Activated CD8-positive, alpha-beta T cell treated with anti-CD3 and anti-CD28 coated beads for 36 hours (primary cell): ENCODE data around the gene SYN1. TPM values are rescaled to one million over a fixed set of nuclear protein-coding genes. Genes with fewer than 3 reads are reported as not detected.

Source experiments
- ATAC-seq: fragments of 200-7000 bp; cut with Tn5 transposase; one replicate; pipeline ENCODE4 v1.10.0; 2021; ENCODE audit warnings: mild to moderate bottlenecking, moderate library complexity
- CTCF ChIA-PET: fragments of 350-600 bp; sonication (Branson Sonifier 250); formaldehyde crosslinking; loops from one replicate; lab custom pipeline; 2021; ENCODE audit warnings: antibody characterized with exemption; lab: Charles Lee
- POLR2A ChIA-PET: fragments of 350-600 bp; sonication (Branson Sonifier 250); formaldehyde crosslinking; loops from one replicate; lab custom pipeline; 2021; ENCODE audit warnings: antibody characterized with exemption; lab: Charles Lee
- DNase-seq: peaks from one replicate; pipeline ENCODE4 v3.0.0-alpha.2; 2020
- H3K27ac Mint-ChIP-seq: one replicate; pipeline ENCODE4 v1.8.0; 2021; ENCODE audit warnings: mild to moderate bottlenecking, mixed read lengths
- H3K27me3 Mint-ChIP-seq: one replicate; pipeline ENCODE4 v1.8.0; 2021; ENCODE audit warnings: mixed read lengths
- H3K36me3 Mint-ChIP-seq: one replicate; pipeline ENCODE4 v1.8.0; 2021; ENCODE audit warnings: low read depth, mixed read lengths
- H3K4me1 Mint-ChIP-seq: one replicate; pipeline ENCODE4 v1.8.0; 2021; ENCODE audit warnings: low read depth, mixed read lengths
- H3K4me3 Mint-ChIP-seq: one replicate; pipeline ENCODE4 v1.8.0; 2021; ENCODE audit warnings: mild to moderate bottlenecking, moderate library complexity, mixed read lengths
- H3K9me3 Mint-ChIP-seq: one replicate; pipeline ENCODE4 v1.8.0; 2021; ENCODE audit warnings: mixed read lengths
- intact Hi-C: fragments of 100-400 bp; cut with micrococcal nuclease; formaldehyde crosslinking; loops from one replicate; pipeline ENCODE4 v1.10.0; 2022
- total RNA-seq, 2 experiments: library from RNA; stranded (reverse); gene quantifications; one replicate each; pipeline ENCODE4 v1.2.3, GENCODE V29; 2021
- TF ChIP-seq, protein P1 (sequence below): fragments of 200-600 bp; IDR thresholded peaks from one replicate; pipeline ENCODE4 v1.8.0; 2022; ENCODE audit warnings: antibody characterized with exemption, mild to moderate bottlenecking

Gene SYN1
- total RNA-seq, 2 experiments from 2014 or later: 0.67 to 0.74 TPM

DNA sequence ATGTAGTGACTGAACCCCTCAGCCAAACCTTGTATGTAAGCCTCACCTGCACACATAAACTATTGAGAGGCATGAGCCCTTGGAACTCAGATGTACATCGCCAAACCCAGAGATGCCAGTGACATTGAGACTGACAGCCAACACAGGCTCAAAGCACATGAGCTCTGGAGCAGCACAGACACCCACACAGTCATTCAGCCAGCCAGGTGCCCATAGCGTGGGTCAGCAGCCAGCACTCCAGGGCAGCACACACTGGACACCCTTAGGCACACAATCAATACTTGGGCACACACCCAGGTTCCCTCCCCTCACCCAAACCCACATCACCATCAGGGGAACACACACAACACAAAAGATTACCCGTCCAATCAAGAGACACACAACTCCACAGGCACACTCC, 41.8 kb downstream of the SYN1 start:
- no peak for DNase-seq
- ChIA-PET CTCF (no interaction called here), POLR2A (no interaction called here)
- intact Hi-C loops: no loop called here
- Mint-ChIP-seq H3K9me3 (no peaks in the 10 kb centered on the region), H3K27ac (no peak overlapping the region), H3K4me3 (no peak overlapping the region), H3K4me1 (peaks cover 31% of the 10 kb centered on the region), H3K27me3 (peaks cover 2% of the 10 kb centered on the region), H3K36me3 (peaks cover 2% of the 10 kb centered on the region)
- TF ChIP-seq, protein P1, sequence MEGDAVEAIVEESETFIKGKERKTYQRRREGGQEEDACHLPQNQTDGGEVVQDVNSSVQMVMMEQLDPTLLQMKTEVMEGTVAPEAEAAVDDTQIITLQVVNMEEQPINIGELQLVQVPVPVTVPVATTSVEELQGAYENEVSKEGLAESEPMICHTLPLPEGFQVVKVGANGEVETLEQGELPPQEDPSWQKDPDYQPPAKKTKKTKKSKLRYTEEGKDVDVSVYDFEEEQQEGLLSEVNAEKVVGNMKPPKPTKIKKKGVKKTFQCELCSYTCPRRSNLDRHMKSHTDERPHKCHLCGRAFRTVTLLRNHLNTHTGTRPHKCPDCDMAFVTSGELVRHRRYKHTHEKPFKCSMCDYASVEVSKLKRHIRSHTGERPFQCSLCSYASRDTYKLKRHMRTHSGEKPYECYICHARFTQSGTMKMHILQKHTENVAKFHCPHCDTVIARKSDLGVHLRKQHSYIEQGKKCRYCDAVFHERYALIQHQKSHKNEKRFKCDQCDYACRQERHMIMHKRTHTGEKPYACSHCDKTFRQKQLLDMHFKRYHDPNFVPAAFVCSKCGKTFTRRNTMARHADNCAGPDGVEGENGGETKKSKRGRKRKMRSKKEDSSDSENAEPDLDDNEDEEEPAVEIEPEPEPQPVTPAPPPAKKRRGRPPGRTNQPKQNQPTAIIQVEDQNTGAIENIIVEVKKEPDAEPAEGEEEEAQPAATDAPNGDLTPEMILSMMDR: no peak
- ATAC-seq: no peak

DNA sequence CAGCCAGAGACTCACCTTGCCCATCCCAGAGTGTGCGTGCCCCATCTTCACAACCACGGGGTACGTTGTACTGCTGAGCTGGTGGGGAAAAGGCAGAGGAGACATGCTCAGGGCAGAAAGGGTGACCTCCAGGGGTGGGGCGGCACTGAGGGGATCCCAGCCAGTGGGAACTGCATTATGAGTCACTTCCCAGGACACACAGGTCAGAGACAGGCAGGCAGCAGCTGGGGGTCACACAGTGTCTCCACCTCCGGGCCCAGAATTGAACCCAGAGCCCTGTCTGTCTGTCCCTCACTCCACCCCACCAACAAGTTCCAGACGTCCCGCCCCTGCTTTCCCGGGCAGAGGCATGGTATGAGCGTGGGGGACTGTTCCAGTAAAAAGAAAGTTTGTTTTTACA, 42.2 kb downstream of the SYN1 start:
- Mint-ChIP-seq H3K4me3 (no peak overlapping the region), H3K27ac (no peak overlapping the region), H3K9me3 (no peaks in the 10 kb centered on the region), H3K4me1 (peaks cover 30% of the 10 kb centered on the region), H3K27me3 (peaks cover 2% of the 10 kb centered on the region), H3K36me3 (peaks cover 2% of the 10 kb centered on the region)
- CTCF ChIA-PET: no interaction called here
- DNase-seq: no peak
- POLR2A ChIA-PET: no interaction called here
- intact Hi-C loops: no loop called here
- ATAC-seq: no peak
- TF ChIP-seq, protein P1: no peak

GRCh38 chrX:47576021-47576898, 43.4 kb downstream of the SYN1 start:
- Mint-ChIP-seq H3K4me3 (no peak overlapping the region), H3K27ac (no peak overlapping the region), H3K36me3 (peaks cover 9% of the 10 kb centered on the region), H3K4me1 (peaks cover 24% of the 10 kb centered on the region), H3K9me3 (no peaks in the 10 kb centered on the region), H3K27me3 (peaks cover 2% of the 10 kb centered on the region)
- ChIA-PET CTCF (no interaction called here), POLR2A (no interaction called here)
- TF ChIP-seq, protein P1: no peak
- intact Hi-C loops: no loop called here
- DNase-seq (no peak), ATAC-seq (no peak)

DNA sequence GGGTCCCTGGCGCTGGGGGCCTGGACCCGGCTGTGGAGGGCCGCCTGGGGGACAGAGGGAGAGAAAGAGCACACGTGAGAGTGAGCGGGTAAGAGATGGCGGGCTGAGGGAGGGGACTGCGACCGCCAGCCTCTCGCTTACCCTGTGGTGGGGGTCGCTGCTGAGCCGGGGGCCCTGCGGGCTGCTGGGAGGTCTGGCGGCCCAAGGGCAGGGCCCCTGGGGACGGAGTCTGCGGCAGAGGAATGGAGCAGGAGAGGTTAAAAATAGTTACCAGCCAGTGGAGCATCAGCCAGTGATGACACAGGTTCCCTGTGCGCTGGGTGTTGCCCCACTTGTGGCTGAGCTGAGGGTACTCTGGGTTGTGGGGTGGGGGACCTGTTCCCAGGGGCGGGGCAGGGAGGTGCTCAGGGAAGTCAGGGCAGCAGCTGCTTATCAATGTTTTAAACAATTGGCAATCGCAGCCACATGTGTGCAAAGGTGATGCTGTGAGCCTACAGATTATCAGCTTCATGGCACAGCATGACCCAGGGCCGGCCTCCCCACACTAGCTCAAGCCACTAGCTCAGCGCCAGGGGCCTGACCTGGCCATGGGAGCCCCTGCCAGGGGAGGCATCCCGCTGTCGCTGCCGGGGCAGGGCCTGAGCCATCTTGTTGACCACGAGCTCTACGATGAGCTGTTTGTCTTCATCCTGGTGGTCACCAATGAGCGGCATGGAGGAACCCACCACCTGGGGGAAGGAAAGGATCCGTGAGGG, 44.9 kb downstream of the SYN1 start:
- Mint-ChIP-seq H3K27me3 (peaks cover 2% of the 10 kb centered on the region), H3K9me3 (no peaks in the 10 kb centered on the region), H3K4me1 (peaks cover 19% of the 10 kb centered on the region), H3K27ac (no peak overlapping the region), H3K36me3 (peaks cover 16% of the 10 kb centered on the region), H3K4me3 (peak overlapping the region; percentile 36)
- DNase-seq: no peak
- TF ChIP-seq, protein P1: no peak
- intact Hi-C loops: no loop called here
- ChIA-PET CTCF (interaction anchor here (1.2 kb wide), 1 partner anchor 69 kb away, joined by 5 read pairs; no protein-coding TSS in a partner anchor), POLR2A (interaction anchor here (1.4 kb wide), 1 partner anchor 14 kb away, joined by 7 read pairs; the partner anchor contains the start of gene ARAF)
- ATAC-seq: peak; percentile 21
